ENCODE measurements around the gene CHST15.

GRCh38 chr10:124067825-124068400 is 25.5 kb downstream of the CHST15 start:
- TF ChIP-seq, protein P1, sequence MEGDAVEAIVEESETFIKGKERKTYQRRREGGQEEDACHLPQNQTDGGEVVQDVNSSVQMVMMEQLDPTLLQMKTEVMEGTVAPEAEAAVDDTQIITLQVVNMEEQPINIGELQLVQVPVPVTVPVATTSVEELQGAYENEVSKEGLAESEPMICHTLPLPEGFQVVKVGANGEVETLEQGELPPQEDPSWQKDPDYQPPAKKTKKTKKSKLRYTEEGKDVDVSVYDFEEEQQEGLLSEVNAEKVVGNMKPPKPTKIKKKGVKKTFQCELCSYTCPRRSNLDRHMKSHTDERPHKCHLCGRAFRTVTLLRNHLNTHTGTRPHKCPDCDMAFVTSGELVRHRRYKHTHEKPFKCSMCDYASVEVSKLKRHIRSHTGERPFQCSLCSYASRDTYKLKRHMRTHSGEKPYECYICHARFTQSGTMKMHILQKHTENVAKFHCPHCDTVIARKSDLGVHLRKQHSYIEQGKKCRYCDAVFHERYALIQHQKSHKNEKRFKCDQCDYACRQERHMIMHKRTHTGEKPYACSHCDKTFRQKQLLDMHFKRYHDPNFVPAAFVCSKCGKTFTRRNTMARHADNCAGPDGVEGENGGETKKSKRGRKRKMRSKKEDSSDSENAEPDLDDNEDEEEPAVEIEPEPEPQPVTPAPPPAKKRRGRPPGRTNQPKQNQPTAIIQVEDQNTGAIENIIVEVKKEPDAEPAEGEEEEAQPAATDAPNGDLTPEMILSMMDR (IDR thresholded peaks at IDR 0.05): no peak
- TF ChIP-seq POLR2A (IDR thresholded peaks at IDR 0.05) (no peak), POLR2AphosphoS5 (IDR thresholded peaks at IDR 0.05) (no peak)
